HFFc6 (cell line): ENCODE measurements around the gene SIGLEC11. TPM values are rescaled to one million over a fixed set of nuclear protein-coding genes. Genes with fewer than 3 reads are reported as not detected.

Experiments used
- DNase-seq: peaks from one replicate; pipeline ENCODE4 v3.0.0-alpha.2; 2018
- H3K27ac Mint-ChIP-seq: 2 replicates; pipeline ENCODE4 v1.8.0; 2020; ENCODE audit warnings: mild to moderate bottlenecking, mixed read lengths
- H3K27me3 Mint-ChIP-seq: 2 replicates; pipeline ENCODE4 v1.8.0; 2021; ENCODE audit warnings: mild to moderate bottlenecking, moderate library complexity, mixed read lengths; ENCODE audit not compliant: insufficient read depth
- H3K36me3 Mint-ChIP-seq: 2 replicates; pipeline ENCODE4 v1.8.0; 2021; ENCODE audit warnings: low read depth, mixed read lengths
- H3K4me1 Mint-ChIP-seq: 2 replicates; pipeline ENCODE4 v1.8.0; 2020; ENCODE audit warnings: low read depth, mixed read lengths
- H3K4me3 Mint-ChIP-seq: 2 replicates; pipeline ENCODE4 v1.8.0; 2020; ENCODE audit warnings: mild to moderate bottlenecking, moderate library complexity, mixed read lengths
- H3K9me3 Mint-ChIP-seq: 2 replicates; pipeline ENCODE4 v1.8.0; 2020; ENCODE audit warnings: mild to moderate bottlenecking, mixed read lengths
- CTCF ChIP-seq: fragments of 200-600 bp; sonication (generic); IDR thresholded peaks from 2 replicates; pipeline ENCODE4 v1.5.0; 2021; ENCODE audit warnings: antibody characterized with exemption, mild to moderate bottlenecking
- total RNA-seq, 6 experiments: library from RNA; stranded (reverse); fragmentation: NEBNext Ultra II Directional; extraction: Animal tissue kit (Norgen Biotek cat#: 25700); gene quantifications; 2 replicates in 1 of 6; 3 replicates in 5 of 6; pipeline ENCODE4 v1.2.3, GENCODE V29; 2021

The SIGLEC11 gene
- total RNA-seq, 6 experiments from 2014 or later = not detected

GRCh38 chr19:49952906-49953305, 8.1 kb downstream of the SIGLEC11 start:
- Mint-ChIP-seq H3K4me1 (peaks cover 22% of the 10 kb centered on the region; the same call in 1 of the 2 replicates), H3K9me3 (no peaks in the 10 kb centered on the region), H3K27me3 (peaks cover 43% of the 10 kb centered on the region), H3K36me3 (no peaks in the 10 kb centered on the region), H3K27ac (no peak overlapping the region), H3K4me3 (no peak overlapping the region)
- no peak for TF ChIP-seq CTCF
- no peak for DNase-seq

- Mint-ChIP-seq H3K27ac (no peak overlapping the region), H3K4me1 (peaks cover 22% of the 10 kb centered on the region; the same call in 1 of the 2 replicates), H3K36me3 (no peaks in the 10 kb centered on the region), H3K4me3 (no peak overlapping the region), H3K27me3 (peaks cover 48% of the 10 kb centered on the region), H3K9me3 (no peaks in the 10 kb centered on the region)
- no peak for TF ChIP-seq CTCF
- no peak for DNase-seq
These were observed 8.5 kb downstream of the SIGLEC11 start for GRCh38 chr19:49952479-49952836.

- DNase-seq = no peak
- H3K4me1 Mint-ChIP-seq = peaks cover 22% of the 10 kb centered on the region; the same call in 1 of the 2 replicates
- no peak for TF ChIP-seq CTCF
- no peak overlapping the region for H3K4me3 Mint-ChIP-seq
- no peaks in the 10 kb centered on the region for H3K9me3 Mint-ChIP-seq
- H3K27me3 Mint-ChIP-seq = peaks cover 51% of the 10 kb centered on the region
- no peak overlapping the region for H3K27ac Mint-ChIP-seq
- no peaks in the 10 kb centered on the region for H3K36me3 Mint-ChIP-seq
These were observed 9.0 kb downstream of the SIGLEC11 start for GRCh38 chr19:49951806-49952478.

GRCh38 chr19:49950956-49951526, 9.9 kb downstream of the SIGLEC11 start:
- H3K27ac Mint-ChIP-seq = no peak overlapping the region
- peaks cover 22% of the 10 kb centered on the region; the same call in 1 of the 2 replicates for H3K4me1 Mint-ChIP-seq
- no peak for TF ChIP-seq CTCF
- H3K9me3 Mint-ChIP-seq = no peaks in the 10 kb centered on the region
- DNase-seq = no peak
- H3K36me3 Mint-ChIP-seq = no peaks in the 10 kb centered on the region
- no peak overlapping the region for H3K4me3 Mint-ChIP-seq
- H3K27me3 Mint-ChIP-seq = peaks cover 47% of the 10 kb centered on the region

GRCh38 chr19:49950590-49950948, 10.4 kb downstream of the SIGLEC11 start:
- Mint-ChIP-seq H3K4me3 (no peak overlapping the region), H3K27me3 (peaks cover 43% of the 10 kb centered on the region), H3K36me3 (no peaks in the 10 kb centered on the region), H3K27ac (no peak overlapping the region), H3K9me3 (no peaks in the 10 kb centered on the region), H3K4me1 (peaks cover 22% of the 10 kb centered on the region; the same call in 1 of the 2 replicates)
- DNase-seq = no peak
- TF ChIP-seq CTCF = no peak
